Coronary artery (tissue), 2 donors: ENCODE measurements around the gene PLEKHB1.
A peak's percentile ranks its signal among the peaks of the same experiment; 100 is the strongest.

Experiments used
- DNase-seq: peaks from one replicate; pipeline ENCODE4 v3.0.0-alpha.2; 2017; ENCODE audit warnings: low spot score
- H3K27ac ChIP-seq, 2 donors: fragments of 200-600 bp; sonication (generic); one replicate each; pipeline ENCODE4 v1.5.1; 2016 to 2019
- H3K4me3 ChIP-seq: fragments of 200-600 bp; sonication (generic); 2 replicates; pipeline ENCODE4 v1.5.1; 2016; ENCODE audit warnings: mild to moderate bottlenecking, moderate library complexity
- CTCF ChIP-seq: fragments of 200-600 bp; sonication (generic); IDR thresholded peaks from one replicate; pipeline ENCODE4 v1.5.1; 2019; ENCODE audit warnings: antibody characterized with exemption

Gene PLEKHB1

GRCh38 chr11:73645972-73646631 is at the start of gene PLEKHB1:
Gene PLEKHB1, plus strand, starts transcription at chr11:73646581. Its CDS starts 28 bp downstream, at chr11:73646609.
- peak within 1 kb of the TSS in 1 of 2 donors; percentile 30 for H3K27ac ChIP-seq
- TF ChIP-seq CTCF, result no peak
- H3K4me3 ChIP-seq, result peak within 1 kb of the TSS; percentile 64
- DNase-seq, result no peak

- peak overlapping the region; percentile 94 for H3K4me3 ChIP-seq
- DNase-seq, result no peak
- H3K27ac ChIP-seq, result peak overlapping the region; percentile 74 to 83
- TF ChIP-seq CTCF, result no peak
These were observed 48.9 kb upstream of the PLEKHB1 start for GRCh38 chr11:73597336-73597955.

- peak within 1 kb of the TSS; percentile 74 to 83 for H3K27ac ChIP-seq
- TF ChIP-seq CTCF, result no peak
- peak within 1 kb of the TSS; percentile 94 for H3K4me3 ChIP-seq
- DNase-seq, result peak; percentile 95
These were observed 48.2 kb upstream of the PLEKHB1 start, which contains the start of gene FAM168A for GRCh38 chr11:73597956-73598718. Gene FAM168A, minus strand, starts transcription at chr11:73598112. Its CDS starts 129,638 bp downstream, at chr11:73468474.

GRCh38 chr11:73598719-73599379 is 47.5 kb upstream of the PLEKHB1 start:
- DNase-seq, result no peak
- H3K27ac ChIP-seq, result peak overlapping the region; percentile 74 to 83
- no peak for TF ChIP-seq CTCF
- H3K4me3 ChIP-seq, result peak overlapping the region; percentile 94

GRCh38 chr11:73612601-73613140 is 33.7 kb upstream of the PLEKHB1 start:
- DNase-seq, result no peak
- H3K4me3 ChIP-seq, result no peak overlapping the region
- TF ChIP-seq CTCF, result no peak
- H3K27ac ChIP-seq, result no peak overlapping the region

- Histone ChIP-seq H3K4me3 (no peak overlapping the region), H3K27ac (no peak overlapping the region)
- DNase-seq, result no peak
- no peak for TF ChIP-seq CTCF
These were observed 31.8 kb upstream of the PLEKHB1 start for GRCh38 chr11:73614591-73614990.
